HG03575 (cell line): ENCODE measurements around the gene CHAC2.
"Not testable (repeated sequence)": the region's sequence is repeated elsewhere in the genome, so short reads cannot be mapped to it uniquely, and the experiment has no call there.

ENCODE experiments used
- ATAC-seq: cut with Tn5 transposase; IDR thresholded peaks from one replicate; pipeline ENCODE4 v1.9.1; 2021; ENCODE audit not compliant: unreplicated experiment, insufficient number of reproducible peaks, low FRiP score; ENCODE audit errors: extremely low read depth

Gene CHAC2

DNA sequence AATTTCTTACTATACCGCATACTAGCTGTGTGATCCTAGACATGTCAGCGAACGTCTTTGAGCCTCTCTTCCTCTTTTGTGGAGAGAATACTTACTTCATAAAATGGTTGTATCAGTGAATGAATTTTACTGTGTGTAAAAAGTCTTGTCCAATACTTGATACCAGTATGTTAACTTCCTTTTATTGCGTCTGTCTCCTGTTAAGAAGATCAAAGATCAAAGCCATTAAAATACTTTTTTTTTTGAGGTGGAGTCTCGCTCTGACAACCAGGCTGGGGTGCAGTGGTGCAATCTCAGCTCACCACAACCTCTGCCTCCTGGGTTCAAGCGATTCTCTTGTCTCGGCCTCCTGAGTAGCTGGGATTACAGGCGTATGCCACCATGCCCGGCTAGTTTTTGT lies 52.4 kb downstream of the CHAC2 start:
- no peak for ATAC-seq

DNA sequence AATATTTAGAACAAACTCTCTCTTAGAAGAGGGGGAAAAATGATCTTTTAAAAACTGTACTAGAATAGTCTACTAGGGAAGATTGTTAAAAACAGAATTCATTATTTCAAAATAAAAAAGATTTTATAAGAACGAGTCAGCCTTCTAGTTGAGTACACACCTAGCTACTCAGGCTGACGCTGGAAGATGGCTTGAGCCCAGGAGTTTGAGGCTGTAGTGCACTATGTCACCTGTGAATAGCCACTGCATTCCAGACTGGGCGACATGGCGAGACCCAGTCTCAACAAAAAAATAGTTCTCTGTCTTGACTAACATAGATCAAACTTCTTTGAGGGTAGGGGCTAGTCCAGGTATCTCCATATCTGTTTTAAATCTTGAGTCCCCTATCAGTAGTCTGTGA lies 53.1 kb downstream of the CHAC2 start:
- ATAC-seq, result no peak

DNA sequence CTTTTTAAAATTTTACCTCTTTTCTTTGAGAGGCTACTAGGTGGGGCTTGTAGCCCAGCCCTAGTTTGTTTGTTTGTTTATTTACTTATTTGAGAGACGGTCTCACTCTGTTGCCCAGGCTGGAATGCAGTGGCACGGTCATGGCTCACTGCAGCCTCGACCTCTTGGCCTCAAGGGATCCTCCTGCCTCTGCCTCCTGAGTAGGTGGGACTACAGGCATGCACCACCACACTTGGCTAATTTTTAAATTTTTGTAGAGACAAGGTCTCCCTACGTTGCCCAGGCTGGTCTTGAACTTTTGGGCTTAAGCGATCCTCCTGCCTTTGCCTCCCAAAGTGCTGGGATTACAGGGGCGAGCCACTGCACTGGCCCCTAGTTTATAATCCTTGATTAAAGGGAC lies 54.2 kb downstream of the CHAC2 start:
- ATAC-seq, result no peak

DNA sequence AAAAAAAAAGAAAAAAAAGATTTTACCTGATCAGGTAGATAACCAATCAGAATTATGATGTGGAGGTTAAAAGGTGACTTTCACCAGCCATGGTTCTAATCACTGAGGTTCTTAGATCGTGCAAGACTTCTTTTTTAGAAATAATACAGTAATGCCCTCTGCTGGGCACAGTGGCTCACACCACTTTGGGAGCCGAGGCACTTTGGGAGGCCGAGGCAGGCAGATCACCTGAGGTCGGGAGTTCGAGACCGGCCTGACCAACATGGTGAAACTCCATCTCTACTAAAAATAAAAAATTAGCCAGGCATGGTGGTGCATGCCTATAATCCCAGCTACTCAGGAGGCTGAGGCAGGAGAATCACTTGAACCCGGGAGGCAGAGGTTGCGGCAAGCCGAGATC lies 56.0 kb downstream of the CHAC2 start:
- ATAC-seq, result not testable (repeated sequence)
